IMR-90 (cell line): ENCODE measurements around the gene CTPS2. TPM values are rescaled to one million over a fixed set of nuclear protein-coding genes. Genes with fewer than 3 reads are reported as not detected.

Source experiments
- ATAC-seq: fragments of 200-7000 bp; cut with Tn5 transposase; 2 replicates; pipeline ENCODE4 v1.9.1; 2020; ENCODE audit warnings: low read depth, mild to moderate bottlenecking, moderate library complexity
- BruUV-seq: library from RNA; stranded (reverse); fragments of 400-500 nt; replicated peaks from 2 replicates; lab custom pipeline; 2021; lab: Mats Ljungman, UMichigan
- CTCF ChIA-PET: fragments of 300-600 bp; formaldehyde crosslinking; extraction: SDS; loops from one replicate; lab custom pipeline; 2021; ENCODE audit warnings: antibody characterized with exemption; lab: Yijun Ruan, JAX
- POLR2A ChIA-PET: fragments of 300-600 bp; sonication (Branson Sonifier 250); formaldehyde crosslinking; loops from one replicate; lab custom pipeline; 2022; ENCODE audit warnings: antibody characterized with exemption; ENCODE audit not compliant: unreplicated experiment; lab: Charles Lee
- DNase-seq: peaks from one replicate; pipeline ENCODE4 v3.0.0; 2013
- H2AFZ ChIP-seq: replicated peaks from 2 replicates; pipeline ENCODE3; 2013; ENCODE audit warnings: low read length, mild to moderate bottlenecking; ENCODE audit not compliant: poor library complexity
- H2AK5ac ChIP-seq: 2 replicates; pipeline ENCODE4 v1.6.1; 2013; ENCODE audit warnings: low read depth, low read length, inconsistent platforms
- H2AK9ac ChIP-seq: replicated peaks from 2 replicates; pipeline ENCODE3; 2013; ENCODE audit warnings: mild to moderate bottlenecking, low read depth, low read length, moderate library complexity; ENCODE audit not compliant: poor library complexity
- H2BK120ac ChIP-seq: 2 replicates; pipeline ENCODE4 v1.6.1; 2013; ENCODE audit warnings: low read depth, low read length, inconsistent platforms
- H2BK15ac ChIP-seq: 3 replicates; pipeline ENCODE4 v1.6.1; 2013; ENCODE audit warnings: low read depth, low read length, inconsistent platforms
- H2BK20ac ChIP-seq: 2 replicates; pipeline ENCODE4 v1.6.1; 2013; ENCODE audit warnings: low read depth, mild to moderate bottlenecking, inconsistent platforms, low read length, moderate library complexity
- H2BK5ac ChIP-seq: 2 replicates; pipeline ENCODE4 v1.6.1; 2013; ENCODE audit warnings: mild to moderate bottlenecking, low read depth, low read length, inconsistent platforms; ENCODE audit not compliant: poor library complexity, severe bottlenecking
- H3K14ac ChIP-seq: replicated peaks from 2 replicates; pipeline ENCODE4 v1.6.1; 2013; ENCODE audit warnings: low read depth, low read length, inconsistent platforms
- H3K18ac ChIP-seq: 2 replicates; pipeline ENCODE4 v1.6.1; 2013; ENCODE audit warnings: low read depth, low read length, control low read depth
- H3K23ac ChIP-seq: 2 replicates; pipeline ENCODE4 v1.6.1; 2013; ENCODE audit warnings: low read depth, low read length, inconsistent platforms
- H3K27ac ChIP-seq: 2 replicates; pipeline ENCODE4 v1.5.1; 2013; ENCODE audit warnings: mild to moderate bottlenecking, control low read depth, low read length; ENCODE audit not compliant: insufficient read depth
- H3K27me3 ChIP-seq: 2 replicates; pipeline ENCODE4 v1.6.1; 2013; ENCODE audit warnings: low read length; ENCODE audit not compliant: control insufficient read depth, insufficient read depth
- H3K36me3 ChIP-seq: 2 replicates; pipeline ENCODE4 v1.6.1; 2013; ENCODE audit warnings: low read length, mixed read lengths; ENCODE audit not compliant: control insufficient read depth, insufficient read depth
- H3K4ac ChIP-seq: 2 replicates; pipeline ENCODE4 v1.6.1; 2013; ENCODE audit warnings: low read depth, low read length, inconsistent platforms
- H3K4me1 ChIP-seq: 2 replicates; pipeline ENCODE4 v1.6.1; 2013; ENCODE audit warnings: low read length, mixed read lengths; ENCODE audit not compliant: control insufficient read depth, insufficient read depth
- H3K4me2 ChIP-seq: 2 replicates; pipeline ENCODE4 v1.6.1; 2013; ENCODE audit warnings: low read depth, mild to moderate bottlenecking, control low read depth, low read length, moderate library complexity
- H3K4me3 ChIP-seq: 2 replicates; pipeline ENCODE4 v1.5.1; 2013; ENCODE audit warnings: low read depth, mild to moderate bottlenecking, control low read depth, low read length, moderate library complexity; ENCODE audit not compliant: insufficient read depth
- H3K56ac ChIP-seq: 2 replicates; pipeline ENCODE4 v1.6.1; 2013; ENCODE audit warnings: low read length, inconsistent platforms; ENCODE audit not compliant: insufficient read depth; ENCODE audit errors: extremely low read depth
- H3K79me1 ChIP-seq, 2 experiments: 2 replicates each; pipeline ENCODE4 v1.6.1; 2013; ENCODE audit warnings: low read length in 2 of 2, inconsistent platforms in 1 of 2, low read depth in 1 of 2
- H3K9ac ChIP-seq: 2 replicates; pipeline ENCODE4 v1.6.1; 2013; ENCODE audit warnings: low read depth, low read length, control low read depth
- H3K9me1 ChIP-seq: 2 replicates; pipeline ENCODE4 v1.6.1; 2013; ENCODE audit warnings: low read length, inconsistent platforms; ENCODE audit not compliant: insufficient read depth
- H3K9me3 ChIP-seq: 2 replicates; pipeline ENCODE4 v1.6.1; 2013; ENCODE audit warnings: low read length; ENCODE audit not compliant: control insufficient read depth, insufficient read depth
- H4K20me1 ChIP-seq: 2 replicates; pipeline ENCODE4 v1.6.1; 2013; ENCODE audit warnings: low read length, inconsistent platforms; ENCODE audit not compliant: insufficient read depth
- H4K5ac ChIP-seq: 2 replicates; pipeline ENCODE4 v1.6.1; 2013; ENCODE audit warnings: mild to moderate bottlenecking, low read depth, low read length, control low read depth
- H4K8ac ChIP-seq, 2 experiments: 2 replicates each; pipeline ENCODE4 v1.6.1; 2013; ENCODE audit warnings: low read depth in 2 of 2, low read length in 2 of 2, control low read depth in 1 of 2, inconsistent platforms in 1 of 2
- H4K91ac ChIP-seq: 2 replicates; pipeline ENCODE4 v1.6.1; 2013; ENCODE audit warnings: low read depth, low read length, inconsistent platforms; ENCODE audit not compliant: insufficient read depth
- CTCF ChIP-seq: conservative IDR thresholded peaks from 2 replicates; pipeline ENCODE4 v1.5.1; 2012; ENCODE audit warnings: mild to moderate bottlenecking, low read depth, low read length, improper control_type of control experiment
- USF2 ChIP-seq: fragments of 150-350 bp; IDR thresholded peaks from 2 replicates; pipeline ENCODE4 v1.6.1; 2017; ENCODE audit warnings: mild to moderate bottlenecking, antibody characterized with exemption, low read length, low read depth
- WGBS, 2 experiments: methylation state at CpG; one replicate each; pipeline versions ENCODE4 v1.1.5 to v1.1.7; 2013; ENCODE audit warnings: missing lambda C conversion rate in 2 of 2; ENCODE audit not compliant: insufficient read length in 1 of 2; ENCODE audit errors: extremely low coverage in 2 of 2; 5-methylcytosine and 5-hydroxymethylcytosine counted together
- dilution Hi-C: fragments of 300-500 bp; cut with HindIII; formaldehyde crosslinking; loops from one replicate; pipeline ENCODE4 v1.14.3; 2018; ENCODE audit warnings: low sequenced_read_pairs; ENCODE audit not compliant: unreplicated experiment
- in situ Hi-C: fragments of 300-500 bp; cut with MboI; formaldehyde crosslinking; loops from 3 replicates; pipeline ENCODE4 v1.14.3; 2019; ENCODE audit warnings: low sequenced_read_pairs, inconsistent platforms, mixed read lengths
- intact Hi-C: fragments of 100-400 bp; cut with micrococcal nuclease; formaldehyde crosslinking; loops from 2 replicates; pipeline ENCODE4 v1.10.0; 2022
- polyA plus RNA-seq, 3 experiments: library from polyadenylated mRNA; depleted of rRNA; stranded (reverse); fragments of >200 nt; gene quantifications; 2 replicates each; pipeline ENCODE4 v1.2.3, GENCODE V29; 2012; ENCODE audit warnings: low replicate concordance in 1 of 3
- total RNA-seq: library from RNA; depleted of rRNA; stranded (reverse); fragments of >200 nt; gene quantifications from 2 replicates; pipeline ENCODE4 v1.2.3, GENCODE V29; 2012

CTPS2 gene
- total and polyA plus RNA-seq, 2 of the 4 experiments (the other 2 are of a cell fraction) = 6.0 to 13.1 TPM

DNA sequence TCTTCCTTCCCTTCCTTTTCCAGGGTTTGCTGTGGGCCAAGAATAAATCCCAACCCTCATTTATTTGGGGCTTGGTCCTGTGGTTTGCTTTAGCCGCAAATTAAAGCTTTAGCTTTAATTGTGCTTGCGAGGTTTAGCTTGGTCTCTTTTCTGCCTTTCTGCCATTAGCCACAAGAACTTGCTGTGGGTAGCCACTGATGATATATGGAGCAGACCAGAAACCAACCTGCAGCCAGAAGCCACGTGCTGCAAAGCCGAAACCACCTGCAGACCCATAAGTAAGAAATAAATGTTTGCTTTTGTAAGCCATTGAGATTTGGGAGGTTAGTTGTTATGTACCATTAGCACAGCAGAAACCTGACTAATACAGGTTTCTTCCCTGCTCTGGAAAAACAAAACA, 152.3 kb downstream of the CTPS2 start:
- ChIA-PET CTCF (no interaction called here), POLR2A (no interaction called here)
- Histone ChIP-seq H3K9me1 (no peaks in the 10 kb centered on the region), H2BK15ac (no peak overlapping the region), H3K36me3 (no peaks in the 10 kb centered on the region), H3K4ac (no peak overlapping the region), H4K5ac (no peak overlapping the region), H3K27ac (no peak overlapping the region), H2AK9ac (no peak overlapping the region), H3K18ac (no peak overlapping the region), H3K9me3 (no peaks in the 10 kb centered on the region), H2AFZ (no peak overlapping the region), H3K4me2 (no peak overlapping the region), H4K20me1 (no peaks in the 10 kb centered on the region), H3K14ac (no peak overlapping the region), H3K79me1 (no peaks in the 10 kb centered on the region), H3K9ac (no peak overlapping the region), H2AK5ac (no peak overlapping the region), H2BK20ac (no peak overlapping the region), H3K56ac (no peak overlapping the region), H3K23ac (no peak overlapping the region), H3K27me3 (no peaks in the 10 kb centered on the region), H3K4me3 (no peak overlapping the region), H3K4me1 (no peaks in the 10 kb centered on the region), H2BK5ac (no peak overlapping the region), H4K8ac (no peak overlapping the region), H2BK120ac (no peak overlapping the region), H4K91ac (no peak overlapping the region)
- ATAC-seq (no peak), DNase-seq (no peak)
- 69% methylated on average over 2 of the region's 4 CpGs; no CpG with 5 or more reads in 1 of the 2 experiments for WGBS, 2 experiments
- TF ChIP-seq USF2 (no peak), CTCF (no peak)
- in situ Hi-C loops = no loop called here
- BruUV-seq = no TSS peak
- dilution Hi-C loops = no loop called here
- intact Hi-C loops = no loop called here
